Endothelial cell of umbilical vein (primary cell): ENCODE results near the gene WASF2.

Experiments used
- CTCF ChIP-seq, 2 donors: IDR thresholded peaks; 1 replicate in 1 of 2; 2 replicates in 1 of 2; pipeline ENCODE4 v1.5.1; 2011; ENCODE audit warnings: low read length in 2 of 2, mild to moderate bottlenecking in 2 of 2, moderate library complexity in 2 of 2, control low read depth in 1 of 2, inconsistent platforms in 1 of 2, low read depth in 1 of 2; ENCODE audit not compliant: insufficient read depth in 1 of 2; ENCODE audit errors: extremely low read depth in 1 of 2
- EZH2 ChIP-seq: IDR thresholded peaks from 2 replicates; pipeline ENCODE4 v1.6.1; 2012; ENCODE audit warnings: borderline replicate concordance, low read depth, mild to moderate bottlenecking, moderate library complexity, low read length, inconsistent platforms; ENCODE audit not compliant: severe bottlenecking

GRCh38 chr1:27393641-27394281, 96.2 kb downstream of the WASF2 start:
- TF ChIP-seq CTCF (IDR thresholded peaks at IDR 0.05; ENCODE audit: extremely low read depth in 1 of 2, insufficient read depth in 1 of 2, low read depth in 1 of 2, low read length in 2 of 2) (no peak), EZH2 (no peak)
